ENCODE measurements around the gene HOXA11. TPM values are rescaled to one million over a fixed set of nuclear protein-coding genes. Genes with fewer than 3 reads are reported as not detected.

The HOXA11 gene
- total and polyA plus RNA-seq, 5 donors from 2014 or later, result not detected

DNA sequence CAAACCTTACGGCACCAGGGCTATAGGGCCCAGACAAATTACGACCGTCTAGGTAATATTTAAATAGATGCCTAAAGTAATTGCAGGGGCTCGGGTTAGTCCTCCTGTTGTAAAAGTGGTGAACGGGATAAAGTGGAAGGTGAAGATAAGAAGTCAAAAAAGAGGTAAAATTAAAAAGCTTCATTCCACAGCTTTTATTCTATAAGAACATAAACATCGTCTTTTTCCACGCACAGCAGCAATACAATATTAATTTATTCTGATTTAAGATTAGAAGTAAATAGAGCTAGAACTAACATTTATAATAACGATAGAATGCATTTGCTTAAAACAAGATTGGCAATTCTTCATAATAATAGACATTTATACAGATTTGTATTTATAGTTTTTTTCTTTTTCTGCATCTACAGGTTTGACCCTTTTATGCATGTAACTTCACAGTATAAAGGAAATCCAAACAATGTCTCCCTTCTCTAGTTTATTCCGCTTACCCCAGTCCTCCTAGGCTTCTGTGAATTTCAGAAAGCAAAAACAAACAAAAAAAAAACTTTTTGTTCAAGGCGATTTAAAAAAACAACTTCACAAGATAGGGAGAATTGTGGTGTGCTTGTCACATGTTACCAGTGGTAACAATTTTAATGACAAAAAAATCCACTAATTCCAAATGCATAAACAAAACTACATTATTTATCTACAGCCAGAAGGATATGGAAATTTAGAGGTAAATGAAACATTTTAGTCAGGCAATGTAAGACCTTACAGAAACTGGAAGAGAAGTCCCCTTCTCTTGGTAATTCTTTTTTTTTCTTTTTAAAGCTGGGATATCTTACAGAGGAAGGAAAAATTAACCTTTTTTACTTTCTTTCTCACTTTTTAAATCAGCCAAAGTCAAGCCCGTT, 14.4 kb downstream of the HOXA11 start:
- Histone ChIP-seq H3K27ac (ENCODE audit: insufficient read depth, low read length, poor library complexity, severe bottlenecking) (no peak overlapping the region), H3K4me3 (ENCODE audit: low read depth, low read length) (no peak overlapping the region), H3K9me3 (ENCODE audit: control insufficient read depth in 2 of 2, low read length in 2 of 2) (no peaks in the 10 kb centered on the region), H3K27me3 (ENCODE audit: control insufficient read depth, insufficient read depth, low read length) (peaks cover 51% of the 10 kb centered on the region), H3K36me3 (ENCODE audit: control insufficient read depth, insufficient read depth, low read length) (no peaks in the 10 kb centered on the region), H3K4me1 (ENCODE audit: control insufficient read depth, insufficient read depth, low read length, poor library complexity, severe bottlenecking) (peaks cover 58% of the 10 kb centered on the region)
- DNase-seq (no peak), ATAC-seq (ENCODE audit: low read depth in 2 of 2) (no peak)
- Mint-ChIP-seq H3K4me1 (peaks cover 10 to 52% (median 16%) of the 10 kb centered on the region in 4 donors), H3K36me3 (no peaks in the 10 kb centered on the region), H3K27ac (peak overlapping the region in 1 of 3 donors; percentile 87), H3K27me3 (peaks cover 81% of the 10 kb centered on the region), H3K9me3 (peaks cover 0 to 14% (median 0%) of the 10 kb centered on the region in 7 donors), H3K4me3 (peak overlapping the region in 3 of 4 donors; percentile 67 to 79 (median 74))

DNA sequence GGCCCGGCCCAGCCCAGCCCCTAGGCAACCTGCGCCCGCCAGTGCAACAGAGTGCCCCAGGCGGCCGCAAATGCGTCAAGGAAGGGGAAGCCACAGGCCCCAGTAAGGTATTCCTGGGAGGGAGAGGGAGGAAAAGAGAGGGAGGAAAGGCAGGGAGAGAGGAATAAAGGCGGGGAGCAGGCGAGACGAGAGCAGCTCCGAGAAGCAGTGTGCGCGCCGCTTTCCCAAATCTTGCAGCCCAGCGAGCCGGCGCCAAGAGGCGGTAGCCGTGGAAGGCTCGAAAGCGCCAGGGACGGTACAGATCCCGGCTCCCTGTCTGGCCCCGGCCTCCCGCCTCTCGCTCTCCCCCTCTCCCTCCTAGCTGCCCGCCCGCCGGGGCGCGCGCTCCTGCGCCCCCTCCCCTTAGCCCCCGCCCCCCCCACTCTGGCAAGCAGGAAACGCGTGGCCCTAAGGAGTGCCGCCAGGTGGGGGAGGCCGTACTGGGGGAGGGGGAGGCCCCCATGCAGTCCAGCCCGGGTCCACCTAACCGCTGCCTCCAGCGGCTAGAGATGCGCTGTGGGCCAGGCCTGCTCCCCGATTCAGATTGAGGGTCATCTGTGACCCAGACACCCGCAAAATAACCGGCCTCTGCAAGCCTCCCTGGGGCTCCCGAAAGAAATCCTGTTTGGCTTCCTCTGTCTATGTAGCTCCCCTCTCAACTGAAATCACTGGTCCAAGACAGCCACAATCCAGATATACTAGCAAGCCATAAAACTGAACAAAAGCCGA, 15.2 kb downstream of the HOXA11 start:
- Histone ChIP-seq H3K36me3 (ENCODE audit: control insufficient read depth, insufficient read depth, low read length) (no peaks in the 10 kb centered on the region), H3K9me3 (ENCODE audit: control insufficient read depth in 2 of 2, low read length in 2 of 2) (no peaks in the 10 kb centered on the region), H3K27ac (ENCODE audit: insufficient read depth, low read length, poor library complexity, severe bottlenecking) (no peak overlapping the region), H3K4me3 (ENCODE audit: low read depth, low read length) (no peak overlapping the region), H3K4me1 (ENCODE audit: control insufficient read depth, insufficient read depth, low read length, poor library complexity, severe bottlenecking) (peaks cover 67% of the 10 kb centered on the region), H3K27me3 (ENCODE audit: control insufficient read depth, insufficient read depth, low read length) (peaks cover 46% of the 10 kb centered on the region)
- no peak for ATAC-seq (ENCODE audit: low read depth in 2 of 2)
- Mint-ChIP-seq H3K27me3 (peaks cover 81% of the 10 kb centered on the region), H3K27ac (peak overlapping the region in 1 of 3 donors; percentile 87), H3K9me3 (peaks cover 0 to 15% (median 0%) of the 10 kb centered on the region in 7 donors), H3K36me3 (no peaks in the 10 kb centered on the region), H3K4me3 (peak overlapping the region in 3 of 4 donors; percentile 26 to 79 (median 33)), H3K4me1 (peaks cover 10 to 55% (median 18%) of the 10 kb centered on the region in 4 donors)
- no peak for DNase-seq

DNA sequence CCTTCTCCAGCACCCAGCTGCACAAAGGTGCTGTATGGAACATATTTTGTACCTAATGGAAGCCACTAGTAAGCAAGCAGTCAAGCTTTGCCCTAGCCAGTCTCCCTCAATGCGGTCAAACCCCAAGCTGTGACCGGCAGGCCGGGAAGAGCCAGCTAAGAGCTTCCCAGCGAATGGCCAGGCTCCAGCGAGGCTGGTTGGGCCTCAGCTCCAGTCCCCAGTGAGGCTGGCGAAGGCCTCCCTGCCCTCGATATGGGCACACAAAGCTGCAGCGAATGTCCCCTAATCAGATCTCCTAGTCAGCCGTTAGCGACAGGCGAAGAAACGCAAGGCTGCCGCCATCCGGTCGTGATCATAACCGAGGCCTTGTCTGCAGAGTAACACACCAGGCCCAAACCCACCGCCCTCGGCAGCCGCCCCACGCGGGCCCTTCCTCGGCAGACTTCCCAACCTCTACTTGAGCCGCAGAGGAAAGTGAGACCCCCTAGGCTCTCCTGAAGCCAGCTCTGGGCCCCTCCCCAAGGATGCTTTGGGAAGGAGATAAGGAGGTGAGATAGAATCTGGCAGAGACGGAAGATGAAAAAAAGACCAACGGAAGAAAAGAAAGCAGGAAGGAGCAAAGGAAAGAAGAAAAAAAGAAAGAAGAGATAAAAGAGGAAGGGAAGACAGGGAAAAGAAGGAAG, 16.6 kb downstream of the HOXA11 start:
- peaks cover 62% of the 10 kb centered on the region for H3K4me1 ChIP-seq (ENCODE audit: control insufficient read depth, insufficient read depth, low read length, poor library complexity, severe bottlenecking)
- no peaks in the 10 kb centered on the region for H3K9me3 ChIP-seq (ENCODE audit: control insufficient read depth in 2 of 2, low read length in 2 of 2)
- H3K9me3 Mint-ChIP-seq, result peaks cover 0 to 15% (median 0%) of the 10 kb centered on the region in 7 donors
- no peak overlapping the region for H3K27ac ChIP-seq (ENCODE audit: insufficient read depth, low read length, poor library complexity, severe bottlenecking)
- H3K4me3 Mint-ChIP-seq, result peak overlapping the region; percentile 8 to 81 (median 56)
- H3K36me3 Mint-ChIP-seq, result no peaks in the 10 kb centered on the region
- no peak overlapping the region for H3K27ac Mint-ChIP-seq
- peaks cover 86% of the 10 kb centered on the region for H3K27me3 Mint-ChIP-seq
- H3K36me3 ChIP-seq (ENCODE audit: control insufficient read depth, insufficient read depth, low read length), result no peaks in the 10 kb centered on the region
- no peak overlapping the region for H3K4me3 ChIP-seq (ENCODE audit: low read depth, low read length)
- ATAC-seq (ENCODE audit: low read depth in 2 of 2) (no peak), DNase-seq (peak in 1 of 3 donors; percentile 41)
- peaks cover 10 to 58% (median 18%) of the 10 kb centered on the region in 4 donors for H3K4me1 Mint-ChIP-seq
- peaks cover 50% of the 10 kb centered on the region for H3K27me3 ChIP-seq (ENCODE audit: control insufficient read depth, insufficient read depth, low read length)

DNA sequence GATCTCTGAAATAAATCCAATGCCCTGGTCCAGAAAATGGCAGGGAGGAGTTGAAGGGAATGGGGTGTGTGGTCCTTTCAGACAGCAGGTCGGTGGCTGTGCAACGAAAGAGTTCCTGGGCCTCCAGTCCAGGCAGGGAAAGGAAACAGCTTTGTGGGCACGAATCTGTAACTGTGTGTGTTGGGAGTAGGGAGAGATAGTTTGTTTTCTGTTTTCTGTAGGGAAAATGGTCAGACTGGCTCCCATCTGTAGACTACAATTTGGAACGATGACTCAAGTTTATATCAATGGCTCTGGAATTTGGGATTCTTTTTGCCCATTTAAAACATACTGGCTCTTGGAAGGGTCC, 17.1 kb downstream of the HOXA11 start:
- H3K4me1 Mint-ChIP-seq, result peaks cover 10 to 56% (median 18%) of the 10 kb centered on the region in 4 donors
- Histone ChIP-seq H3K4me1 (ENCODE audit: control insufficient read depth, insufficient read depth, low read length, poor library complexity, severe bottlenecking) (peaks cover 56% of the 10 kb centered on the region), H3K27ac (ENCODE audit: insufficient read depth, low read length, poor library complexity, severe bottlenecking) (no peak overlapping the region), H3K4me3 (ENCODE audit: low read depth, low read length) (no peak overlapping the region), H3K9me3 (ENCODE audit: control insufficient read depth in 2 of 2, low read length in 2 of 2) (no peaks in the 10 kb centered on the region), H3K27me3 (ENCODE audit: control insufficient read depth, insufficient read depth, low read length) (peaks cover 54% of the 10 kb centered on the region), H3K36me3 (ENCODE audit: control insufficient read depth, insufficient read depth, low read length) (no peaks in the 10 kb centered on the region)
- H3K36me3 Mint-ChIP-seq, result no peaks in the 10 kb centered on the region
- peak overlapping the region; percentile 8 to 37 (median 22) for H3K4me3 Mint-ChIP-seq
- H3K9me3 Mint-ChIP-seq, result peaks cover 0 to 15% (median 0%) of the 10 kb centered on the region in 7 donors
- H3K27me3 Mint-ChIP-seq, result peaks cover 91% of the 10 kb centered on the region
- DNase-seq, result no peak
- H3K27ac Mint-ChIP-seq, result no peak overlapping the region
- no peak for ATAC-seq (ENCODE audit: low read depth in 2 of 2)

DNA sequence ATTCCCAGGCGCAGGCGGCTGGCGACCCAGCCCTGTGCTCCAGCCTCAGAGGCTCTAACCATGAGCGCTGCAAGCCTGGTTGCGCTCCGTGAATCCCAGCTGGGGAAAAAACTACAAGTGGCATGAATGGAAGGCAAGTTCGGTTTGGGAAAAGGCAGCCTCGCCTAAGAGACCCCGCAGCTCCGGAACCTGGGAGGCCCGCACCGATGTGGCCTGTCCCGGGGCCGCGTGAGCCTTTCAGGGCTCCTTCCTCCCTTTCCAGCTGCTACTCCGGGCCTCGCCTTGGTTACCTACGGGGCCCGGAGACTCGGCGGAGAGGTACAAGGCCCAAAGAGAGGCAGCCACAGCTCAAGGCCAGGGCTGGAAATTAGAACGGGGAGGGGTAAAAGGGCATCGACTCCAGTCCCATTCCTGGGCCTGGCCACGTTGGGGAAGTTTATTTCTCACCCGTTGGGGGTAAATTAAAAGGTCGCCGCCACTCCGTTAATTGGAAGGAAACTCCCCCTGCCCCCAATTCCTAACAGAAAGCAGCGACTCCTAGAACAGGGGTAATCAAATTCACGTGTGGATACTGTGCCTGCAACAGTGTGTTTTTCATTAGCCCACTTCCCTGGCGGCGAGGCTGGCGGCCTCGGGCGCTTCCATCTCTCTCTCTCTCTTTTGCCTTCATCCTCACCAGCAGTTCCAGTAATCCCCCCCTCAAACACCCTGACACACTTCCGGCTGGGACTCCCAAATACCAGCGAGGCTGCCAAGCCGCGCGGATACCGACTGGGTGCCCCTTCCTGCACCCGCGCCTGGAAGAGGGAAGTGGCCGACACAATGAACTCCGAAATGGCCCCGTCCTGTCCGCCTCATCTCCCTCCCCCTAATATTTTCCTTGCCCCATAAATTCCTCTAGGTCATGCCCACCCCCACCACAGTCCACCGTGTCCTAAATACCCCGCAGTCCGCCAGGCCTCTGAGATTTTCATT, 18.2 kb downstream of the HOXA11 start:
- H3K27me3 ChIP-seq (ENCODE audit: control insufficient read depth, insufficient read depth, low read length), result peaks cover 52% of the 10 kb centered on the region
- Mint-ChIP-seq H3K9me3 (peaks cover 0 to 16% (median 0%) of the 10 kb centered on the region in 7 donors), H3K27me3 (peaks cover 92% of the 10 kb centered on the region), H3K4me3 (peak overlapping the region; percentile 8 to 81 (median 54)), H3K4me1 (peaks cover 10 to 47% (median 12%) of the 10 kb centered on the region in 4 donors), H3K27ac (peak overlapping the region in 1 of 3 donors; percentile 69), H3K36me3 (no peaks in the 10 kb centered on the region)
- H3K36me3 ChIP-seq (ENCODE audit: control insufficient read depth, insufficient read depth, low read length), result no peaks in the 10 kb centered on the region
- DNase-seq, result no peak
- H3K27ac ChIP-seq (ENCODE audit: insufficient read depth, low read length, poor library complexity, severe bottlenecking), result no peak overlapping the region
- H3K4me1 ChIP-seq (ENCODE audit: control insufficient read depth, insufficient read depth, low read length, poor library complexity, severe bottlenecking), result peaks cover 46% of the 10 kb centered on the region
- no peak for ATAC-seq (ENCODE audit: low read depth in 2 of 2)
- no peaks in the 10 kb centered on the region for H3K9me3 ChIP-seq (ENCODE audit: control insufficient read depth in 2 of 2, low read length in 2 of 2)
- no peak overlapping the region for H3K4me3 ChIP-seq (ENCODE audit: low read depth, low read length)

DNA sequence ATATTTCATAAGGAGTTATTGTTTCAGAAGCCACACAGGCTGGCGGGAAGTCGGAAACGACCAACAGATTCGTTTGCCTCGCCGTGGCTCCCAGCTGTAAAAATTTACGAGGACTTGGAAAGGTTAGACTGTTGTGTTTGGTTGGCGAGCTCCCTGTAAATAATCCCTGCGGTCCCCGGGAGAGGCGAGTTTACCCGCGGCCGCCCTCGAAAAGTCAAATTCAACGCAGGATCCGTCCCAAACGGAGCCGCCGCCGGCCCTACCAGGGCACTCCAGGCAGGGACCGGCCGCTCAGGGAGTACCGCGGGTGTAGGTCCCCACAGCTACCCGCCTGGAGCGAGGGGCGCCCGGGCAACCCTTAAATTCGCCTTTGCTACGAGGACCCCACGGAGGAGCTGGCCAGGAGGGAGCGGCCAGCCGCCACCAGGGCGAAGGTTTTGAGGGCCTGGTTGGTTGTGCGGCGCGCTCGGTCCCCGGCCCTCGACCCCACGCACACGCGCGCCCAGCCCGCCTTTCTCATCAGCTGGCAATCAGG, 19.0 kb downstream of the HOXA11 start:
- no peaks in the 10 kb centered on the region for H3K9me3 ChIP-seq (ENCODE audit: control insufficient read depth in 2 of 2, low read length in 2 of 2)
- peaks cover 47% of the 10 kb centered on the region for H3K27me3 ChIP-seq (ENCODE audit: control insufficient read depth, insufficient read depth, low read length)
- H3K4me1 ChIP-seq (ENCODE audit: control insufficient read depth, insufficient read depth, low read length, poor library complexity, severe bottlenecking), result peaks cover 48% of the 10 kb centered on the region
- no peaks in the 10 kb centered on the region for H3K36me3 ChIP-seq (ENCODE audit: control insufficient read depth, insufficient read depth, low read length)
- Mint-ChIP-seq H3K36me3 (no peaks in the 10 kb centered on the region), H3K27me3 (peaks cover 87% of the 10 kb centered on the region), H3K9me3 (peaks cover 0 to 14% (median 0%) of the 10 kb centered on the region in 7 donors), H3K4me1 (peaks cover 5 to 45% (median 8%) of the 10 kb centered on the region in 4 donors), H3K4me3 (peak overlapping the region; percentile 53 to 87 (median 81)), H3K27ac (peak overlapping the region in 1 of 3 donors; percentile 76)
- DNase-seq (no peak), ATAC-seq (ENCODE audit: low read depth in 2 of 2) (no peak)
- no peak overlapping the region for H3K4me3 ChIP-seq (ENCODE audit: low read depth, low read length)
- H3K27ac ChIP-seq (ENCODE audit: insufficient read depth, low read length, poor library complexity, severe bottlenecking), result no peak overlapping the region
